OCI-LY7 (cell line): Measurements from ENCODE around the gene NCLN. TPM values are rescaled to one million over a fixed set of nuclear protein-coding genes. Genes with fewer than 3 reads are reported as not detected.

Experiments
- BruUV-seq: library from RNA; stranded (reverse); fragments of 400-500 nt; replicated peaks from 2 replicates; lab custom pipeline; 2021; lab: Mats Ljungman, UMichigan
- CTCF ChIA-PET: fragments of 300-600 bp; sonication (Branson Sonifier 250); formaldehyde crosslinking; loops from one replicate; lab custom pipeline; 2022; ENCODE audit warnings: antibody characterized with exemption; ENCODE audit not compliant: unreplicated experiment; lab: Charles Lee
- POLR2A ChIA-PET: fragments of 300-600 bp; sonication (Branson Sonifier 250); formaldehyde crosslinking; loops from one replicate; lab custom pipeline; 2022; ENCODE audit warnings: antibody characterized with exemption; lab: Charles Lee
- DNase-seq: peaks from one replicate; pipeline ENCODE4 v3.0.0-alpha.2; 2015; ENCODE audit warnings: low spot score
- H2AFZ ChIP-seq: fragments of 200-600 bp; sonication (generic), shearing (Covaris generic); 2 replicates; pipeline ENCODE4 v1.6.1; 2014; ENCODE audit warnings: mild to moderate bottlenecking, antibody characterized with exemption, low read length, moderate library complexity
- H3K27ac ChIP-seq: fragments of 200-600 bp; sonication (generic); 2 replicates; pipeline ENCODE4 v1.5.1; 2014; ENCODE audit warnings: mixed run types, low read depth, mild to moderate bottlenecking, moderate library complexity, low read length, inconsistent platforms; ENCODE audit not compliant: poor library complexity, severe bottlenecking
- H3K36me3 ChIP-seq: fragments of 200-600 bp; sonication (generic); 2 replicates; pipeline ENCODE4 v1.6.1; 2014; ENCODE audit warnings: mild to moderate bottlenecking, antibody characterized with exemption, low read length, moderate library complexity, mixed read lengths; ENCODE audit not compliant: insufficient read depth
- H3K4me1 ChIP-seq: fragments of 200-600 bp; sonication (generic); 2 replicates; pipeline ENCODE4 v1.5.1; 2014; ENCODE audit warnings: mild to moderate bottlenecking, low read length; ENCODE audit not compliant: insufficient read depth, poor library complexity, severe bottlenecking
- H3K4me2 ChIP-seq: fragments of 200-600 bp; sonication (generic); 2 replicates; pipeline ENCODE4 v1.6.1; 2014; ENCODE audit warnings: mild to moderate bottlenecking, low read length
- H3K4me3 ChIP-seq: fragments of 200-600 bp; sonication (generic); 2 replicates; pipeline ENCODE4 v1.5.1; 2014; ENCODE audit warnings: mild to moderate bottlenecking, low read depth, low read length; ENCODE audit not compliant: poor library complexity, severe bottlenecking
- H3K79me2 ChIP-seq: fragments of 200-600 bp; sonication (generic); 2 replicates; pipeline ENCODE4 v1.6.1; 2016; ENCODE audit warnings: low read depth, mild to moderate bottlenecking, low read length, moderate library complexity, mixed read lengths; ENCODE audit not compliant: insufficient read depth
- H3K9me2 ChIP-seq: fragments of 200-600 bp; sonication (generic); 2 replicates; pipeline ENCODE4 v1.6.1; 2016; ENCODE audit warnings: mild to moderate bottlenecking, low read length, mixed read lengths; ENCODE audit not compliant: insufficient read depth
- H3K9me3 ChIP-seq: fragments of 200-600 bp; sonication (generic); 2 replicates; pipeline ENCODE4 v1.6.1; 2014; ENCODE audit warnings: mild to moderate bottlenecking, mixed run types, low read length, mixed read lengths
- H4K20me1 ChIP-seq: fragments of 200-600 bp; sonication (generic); 2 replicates; pipeline ENCODE4 v1.6.1; 2014; ENCODE audit warnings: mild to moderate bottlenecking, antibody characterized with exemption, low read length, moderate library complexity, mixed read lengths; ENCODE audit not compliant: insufficient read depth
- CTCF ChIP-seq: fragments of 200-600 bp; sonication (generic); conservative IDR thresholded peaks from 2 replicates; pipeline ENCODE4 v1.5.1; 2014; ENCODE audit warnings: mild to moderate bottlenecking, antibody characterized with exemption, low read length, moderate library complexity, mixed read lengths
- EZH2phosphoT487 ChIP-seq: fragments of 200-600 bp; sonication (generic); IDR thresholded peaks from 2 replicates; pipeline ENCODE4 v1.6.1; 2018; ENCODE audit warnings: low read depth, borderline replicate concordance, mild to moderate bottlenecking, mixed run types, antibody characterized with exemption, low read length, moderate library complexity, mixed read lengths
- intact Hi-C: fragments of 100-400 bp; cut with micrococcal nuclease; formaldehyde crosslinking; loops from one replicate; pipeline ENCODE4 v1.10.0; 2022; ENCODE audit not compliant: unreplicated experiment
- total RNA-seq, 2 experiments: library from RNA; depleted of rRNA in 1 of 2; stranded (reverse); fragments of >200 nt in 1 of 2; shearing (Covaris generic) in 1 of 2; gene quantifications; 2 replicates each; pipeline ENCODE4 v1.2.3, GENCODE V29; 2014 to 2022

Gene NCLN
- total RNA-seq, 2 experiments from 2014 or later: 49.2 to 61.9 TPM

DNA sequence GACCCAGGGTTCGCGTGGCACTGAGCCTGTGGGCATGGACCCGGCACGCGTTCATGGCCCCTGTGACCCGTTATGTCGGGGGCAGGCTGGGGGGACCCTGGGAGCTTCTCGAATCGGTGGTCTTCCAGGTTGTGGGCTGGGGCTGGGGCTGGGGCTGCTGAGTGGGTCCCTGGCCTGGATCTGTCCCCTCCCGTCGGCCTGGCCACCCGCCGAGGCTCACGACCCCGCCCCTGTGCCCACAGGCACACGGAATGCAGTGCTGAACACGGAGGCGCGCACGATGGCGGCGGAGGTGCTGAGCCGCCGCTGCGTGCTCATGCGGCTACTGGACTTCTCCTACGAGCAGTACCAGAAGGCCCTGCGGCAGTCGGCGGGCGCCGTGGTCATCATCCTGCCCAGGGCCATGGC lies 6.5 kb downstream of the NCLN start:
- H3K27ac ChIP-seq: no peak overlapping the region
- H3K4me2 ChIP-seq: no peak overlapping the region
- no peak for DNase-seq
- no peak overlapping the region for H3K4me3 ChIP-seq
- CTCF ChIA-PET: no interaction called here
- no peak for TF ChIP-seq CTCF
- TF ChIP-seq EZH2phosphoT487: no peak
- no peak overlapping the region for H2AFZ ChIP-seq
- H3K9me2 ChIP-seq: no peaks in the 10 kb centered on the region
- intact Hi-C loops: no loop called here
- POLR2A ChIA-PET: no interaction called here
- H3K79me2 ChIP-seq: peaks cover 39% of the 10 kb centered on the region
- no TSS peak for BruUV-seq
- no peaks in the 10 kb centered on the region for H3K9me3 ChIP-seq
- peaks cover 5% of the 10 kb centered on the region for H3K4me1 ChIP-seq
- H4K20me1 ChIP-seq: no peaks in the 10 kb centered on the region
- peaks cover 61% of the 10 kb centered on the region for H3K36me3 ChIP-seq

DNA sequence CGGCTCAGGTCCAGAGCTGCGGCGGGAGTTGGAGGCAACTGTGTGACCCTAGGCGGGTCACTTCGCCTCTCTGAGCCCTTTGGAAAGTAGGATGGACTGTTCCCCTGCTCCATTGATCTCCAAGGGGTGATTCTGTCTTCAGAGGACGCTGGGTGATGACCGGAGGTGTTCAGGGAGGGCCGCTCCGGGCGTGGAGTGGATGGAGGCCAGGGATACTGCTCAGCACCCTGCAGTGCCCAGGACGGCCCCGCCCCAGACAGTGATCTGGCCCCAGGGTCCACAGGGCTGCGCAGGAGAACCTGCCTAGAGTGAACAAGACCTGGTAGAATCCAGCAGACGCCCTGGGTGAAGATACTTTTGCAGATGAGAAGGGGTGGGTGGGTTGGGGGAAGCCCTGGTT lies 7.0 kb downstream of the NCLN start:
- no TSS peak for BruUV-seq
- Histone ChIP-seq H3K79me2 (peaks cover 34% of the 10 kb centered on the region), H3K4me3 (no peak overlapping the region), H4K20me1 (no peaks in the 10 kb centered on the region), H2AFZ (no peak overlapping the region), H3K9me3 (no peaks in the 10 kb centered on the region), H3K4me2 (no peak overlapping the region), H3K4me1 (peaks cover under 1% of the 10 kb centered on the region), H3K9me2 (no peaks in the 10 kb centered on the region), H3K36me3 (peaks cover 58% of the 10 kb centered on the region), H3K27ac (no peak overlapping the region)
- intact Hi-C loops: no loop called here
- CTCF ChIA-PET: no interaction called here
- TF ChIP-seq CTCF (no peak), EZH2phosphoT487 (no peak)
- POLR2A ChIA-PET: no interaction called here
- no peak for DNase-seq

DNA sequence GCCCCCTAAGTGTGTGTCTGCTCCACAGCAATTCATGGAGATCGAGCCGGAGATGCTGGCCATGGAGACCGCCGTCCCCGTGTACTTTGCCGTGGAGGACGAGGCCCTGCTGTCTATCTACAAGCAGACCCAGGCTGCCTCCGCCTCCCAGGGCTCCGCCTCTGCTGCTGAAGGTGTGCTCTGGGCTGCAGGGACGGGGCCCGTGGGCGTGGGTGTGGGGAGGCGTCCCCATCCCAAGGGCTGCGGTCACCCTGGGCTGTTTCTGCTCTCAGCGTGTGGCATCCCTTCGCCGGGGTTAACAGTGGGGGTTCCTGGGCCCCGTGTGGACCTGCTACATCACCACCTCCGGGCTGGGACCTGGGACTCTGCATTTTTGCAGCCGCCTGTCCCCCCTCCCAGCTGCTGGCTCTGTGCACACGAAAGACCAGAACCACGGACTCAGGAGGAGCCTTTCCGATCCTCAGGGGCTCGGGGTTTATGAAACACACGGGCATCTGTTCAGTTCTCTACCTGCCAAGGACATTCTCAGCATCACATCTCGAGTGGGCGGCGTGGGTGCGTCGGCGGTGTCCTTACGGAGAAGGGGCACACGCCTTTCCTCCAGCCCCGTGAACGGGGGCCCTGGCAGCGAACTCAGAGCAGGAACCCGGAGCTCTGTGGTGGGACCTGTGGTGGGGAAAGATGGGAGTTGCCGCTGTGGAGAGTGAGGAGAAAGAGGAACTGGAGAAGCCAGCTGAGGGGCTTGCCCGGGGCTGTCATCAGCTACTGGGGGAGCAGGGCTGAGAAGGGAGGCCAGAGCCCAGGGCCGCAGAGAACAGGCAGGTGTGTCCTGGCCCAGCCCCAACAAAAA lies 7.8 kb downstream of the NCLN start:
- intact Hi-C loops: no loop called here
- H3K4me2 ChIP-seq: no peak overlapping the region
- DNase-seq: no peak
- H3K9me3 ChIP-seq: no peaks in the 10 kb centered on the region
- POLR2A ChIA-PET: interaction anchor here (1.2 kb wide), 1 partner anchor 20 kb away, joined by 7 read pairs; no protein-coding TSS in a partner anchor
- BruUV-seq: no TSS peak
- H3K4me3 ChIP-seq: no peak overlapping the region
- TF ChIP-seq EZH2phosphoT487 (no peak), CTCF (no peak)
- H4K20me1 ChIP-seq: no peaks in the 10 kb centered on the region
- no peak overlapping the region for H3K27ac ChIP-seq
- no peak overlapping the region for H2AFZ ChIP-seq
- H3K36me3 ChIP-seq: peaks cover 61% of the 10 kb centered on the region
- H3K4me1 ChIP-seq: no peaks in the 10 kb centered on the region
- peaks cover 26% of the 10 kb centered on the region for H3K79me2 ChIP-seq
- CTCF ChIA-PET: no interaction called here
- H3K9me2 ChIP-seq: no peaks in the 10 kb centered on the region
